GM21515 (cell line): ENCODE measurements around the gene RBM5.

Experiments
- ATAC-seq: cut with Tn5 transposase; IDR thresholded peaks from one replicate; pipeline ENCODE4 v1.9.1; 2021; ENCODE audit not compliant: unreplicated experiment

Gene RBM5

DNA sequence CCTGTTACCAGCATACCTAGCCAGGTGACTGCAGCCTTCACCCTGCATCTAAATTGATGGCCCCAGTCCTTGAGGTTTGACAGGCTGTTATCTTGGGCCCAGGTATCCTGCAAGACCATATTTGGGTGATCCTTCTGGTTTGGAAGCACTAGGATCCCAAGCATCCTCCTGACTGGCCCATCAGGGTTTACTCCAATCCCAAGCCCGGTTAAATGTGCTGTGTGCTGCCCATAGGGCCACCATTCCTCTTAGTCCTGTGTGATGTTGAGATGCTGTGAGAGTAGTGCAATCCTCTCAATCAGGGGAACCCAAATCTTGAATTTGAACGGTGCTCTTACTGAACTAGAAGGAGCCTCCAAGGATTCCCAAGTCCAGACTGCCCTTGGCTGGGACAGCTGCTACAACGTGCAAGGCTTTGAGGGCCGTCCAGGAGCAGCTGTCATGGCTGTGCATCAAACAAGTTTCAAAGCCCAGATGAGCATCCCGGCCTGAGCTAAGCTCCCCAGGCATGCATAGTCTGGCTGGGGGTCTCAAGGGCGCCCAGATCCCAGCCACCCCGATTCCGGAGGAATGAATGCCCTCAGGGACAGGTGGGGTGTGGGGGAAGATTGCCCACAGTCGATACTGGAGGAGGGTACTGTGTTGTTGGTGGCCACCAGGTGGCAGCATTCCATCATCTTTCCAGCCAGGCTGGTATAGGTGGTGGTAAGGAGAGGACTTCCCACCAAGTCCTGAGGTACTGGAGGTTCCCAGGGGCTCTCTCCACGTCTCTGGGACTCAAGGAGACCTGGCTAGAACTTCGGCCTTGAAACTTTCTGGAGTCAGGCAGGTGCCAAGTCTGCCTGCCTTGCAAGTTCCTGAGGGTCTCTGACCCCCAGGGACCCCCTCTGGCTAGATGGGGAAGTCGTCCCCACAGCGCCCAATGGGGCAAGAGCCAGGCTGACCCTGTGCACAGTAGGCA, 32.6 kb downstream of the RBM5 start:
- no peak for ATAC-seq

DNA sequence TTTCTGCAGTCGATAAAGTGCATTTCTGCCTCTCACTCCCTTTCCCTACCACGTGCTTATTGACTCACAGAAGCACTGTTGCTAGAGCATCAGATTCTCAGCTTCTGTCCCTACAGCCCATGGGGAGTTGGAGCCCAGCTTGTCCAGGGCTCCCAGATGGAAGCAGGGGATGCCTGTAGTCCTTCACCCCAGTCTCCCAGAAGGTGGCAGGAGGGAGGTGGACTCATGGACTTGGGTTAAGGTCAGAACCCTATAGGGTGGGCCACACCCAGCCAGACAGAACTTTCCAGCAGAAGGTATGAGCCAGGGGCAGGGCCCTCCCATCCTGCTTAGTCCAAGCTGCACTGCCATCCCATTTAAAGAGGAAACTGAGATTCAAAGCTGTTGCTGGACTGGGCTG, 33.4 kb downstream of the RBM5 start:
- no peak for ATAC-seq

GRCh38 chr3:50122661-50123391, 34.1 kb downstream of the RBM5 start:
- no peak for ATAC-seq

GRCh38 chr3:50123394-50124051, 34.8 kb downstream of the RBM5 start:
- no peak for ATAC-seq

DNA sequence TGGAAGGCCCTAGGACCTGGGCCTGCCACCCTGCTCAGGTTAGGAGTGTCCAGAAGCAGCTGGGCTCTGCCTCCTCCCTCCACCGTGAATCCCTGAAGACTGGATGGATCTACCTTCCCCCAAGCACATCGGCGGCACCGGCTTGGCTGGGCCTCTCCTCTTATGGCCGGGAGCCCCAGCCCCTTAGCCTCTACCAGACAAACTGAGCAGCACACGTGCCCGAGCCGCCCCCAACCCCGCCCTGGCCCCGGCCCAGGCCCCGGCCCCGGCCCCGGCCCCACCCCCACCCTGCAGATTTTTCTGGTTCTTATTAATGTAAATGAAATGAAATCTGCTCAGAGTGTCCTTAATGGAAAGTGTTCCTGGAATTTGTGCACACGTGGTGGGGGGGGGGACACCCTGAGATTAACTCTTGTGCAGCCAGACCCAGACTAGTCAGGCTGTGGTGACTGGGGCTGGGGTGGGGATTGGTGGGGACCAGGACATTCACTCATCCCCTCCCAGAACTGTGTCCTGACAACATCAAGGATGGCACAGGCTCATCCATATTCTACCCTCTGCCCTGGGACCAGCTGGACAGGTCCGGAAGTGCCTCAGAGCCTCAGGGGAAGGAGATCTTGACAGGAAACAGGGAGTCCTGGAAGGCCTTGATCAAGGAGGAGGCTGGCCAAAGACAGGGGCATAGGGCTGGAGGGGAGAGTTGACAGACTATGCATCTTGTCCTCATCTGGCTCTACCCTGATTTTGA, 35.5 kb downstream of the RBM5 start:
- ATAC-seq, result no peak

DNA sequence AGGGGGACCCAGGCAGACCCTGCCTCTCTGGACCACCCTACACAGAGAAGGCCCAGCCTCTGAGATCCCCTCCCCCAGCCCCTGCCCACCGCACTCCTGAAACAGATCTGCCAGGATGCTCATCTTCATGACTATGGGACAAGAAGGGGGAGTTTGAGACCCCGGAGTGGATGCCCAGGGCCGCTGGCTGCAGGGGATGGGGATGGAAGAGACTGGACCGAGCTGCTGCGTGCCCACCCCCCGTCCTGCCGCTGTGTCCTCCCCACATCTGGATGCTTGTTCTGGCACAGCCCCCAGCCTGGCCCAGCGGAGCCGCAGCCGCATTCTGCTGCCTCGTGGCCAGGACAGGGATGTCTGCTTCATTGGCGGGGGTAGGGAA, 36.1 kb downstream of the RBM5 start:
- ATAC-seq, result no peak

DNA sequence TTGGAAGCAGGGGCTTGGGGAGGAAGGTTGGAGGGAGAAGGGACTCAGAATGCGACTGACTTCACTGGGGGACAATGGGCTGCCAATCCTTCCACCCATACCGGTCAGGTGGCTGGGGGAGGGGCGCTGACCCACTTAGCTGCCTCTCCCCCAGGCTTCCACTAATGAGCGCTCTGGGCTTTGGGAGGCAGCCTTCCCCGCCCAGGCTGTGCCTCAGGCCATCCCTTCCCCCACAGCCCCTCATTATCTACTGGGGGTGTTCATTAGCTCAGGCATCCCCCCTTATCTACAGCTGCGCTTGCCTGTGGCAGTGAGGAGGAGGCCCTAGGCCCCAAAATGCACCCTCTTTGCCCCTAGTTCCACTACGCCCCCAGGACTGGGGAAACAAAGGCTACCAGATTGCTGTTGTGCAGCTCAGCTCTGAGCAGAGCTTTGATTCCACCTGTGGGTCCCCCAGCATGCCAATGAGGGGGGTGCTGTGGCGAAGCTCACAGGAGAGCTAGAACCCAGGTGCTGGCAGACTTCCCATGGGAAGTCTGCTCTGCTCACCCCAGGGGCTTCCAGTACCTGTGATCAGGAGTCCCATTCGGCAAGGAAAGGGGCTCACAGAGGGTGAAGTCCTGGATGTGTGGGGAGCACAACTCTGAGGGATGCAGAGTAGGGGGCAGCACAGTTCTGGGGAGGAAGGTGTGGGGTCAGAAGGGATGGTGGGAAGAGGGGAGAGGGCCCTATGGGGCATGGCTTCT, 37.0 kb downstream of the RBM5 start:
- ATAC-seq, result no peak

DNA sequence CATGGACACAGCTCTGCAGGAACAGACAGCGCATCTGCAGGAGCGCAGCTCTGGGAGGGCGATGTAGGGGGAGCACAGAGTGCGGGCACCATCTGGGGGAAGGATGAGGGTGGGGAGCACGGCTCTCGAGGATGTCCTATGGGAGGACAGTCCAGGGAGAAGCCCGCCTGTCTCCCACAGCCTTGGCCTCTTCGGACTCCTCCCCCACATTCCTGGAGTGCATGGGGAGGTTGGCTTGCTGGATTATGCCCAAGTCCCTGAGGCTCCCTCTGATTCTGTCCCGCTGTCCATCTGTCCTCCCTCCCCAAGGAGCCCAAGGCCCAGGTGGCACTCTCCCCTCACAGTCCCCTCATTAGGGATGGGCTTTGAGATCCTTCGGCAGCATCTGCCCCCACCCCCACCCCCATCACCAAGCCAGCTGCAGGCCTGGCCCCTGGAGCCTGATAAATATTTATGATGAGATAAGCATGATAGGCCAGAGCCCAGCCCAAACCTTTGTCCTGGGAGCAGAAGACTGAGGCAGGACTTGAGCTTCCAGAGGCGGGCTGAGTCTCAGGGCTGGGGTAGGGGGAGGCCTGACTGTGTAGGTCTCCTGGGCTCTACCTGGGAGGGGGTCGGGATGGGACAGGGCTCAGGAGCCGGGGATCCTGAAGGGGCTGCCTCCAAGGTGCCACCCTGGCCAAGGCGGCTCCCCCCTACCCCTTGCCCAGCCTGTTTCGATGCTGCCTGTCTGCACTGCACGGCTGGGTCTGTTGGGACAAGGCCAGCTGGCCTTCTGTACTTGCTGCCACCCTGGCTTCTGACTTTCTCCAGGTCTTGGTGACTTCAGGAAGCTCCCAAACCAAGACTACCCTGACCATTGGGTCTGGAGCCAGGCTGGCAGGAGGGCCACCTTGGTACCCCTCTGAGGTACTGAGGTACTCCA, 37.8 kb downstream of the RBM5 start:
- ATAC-seq, result no peak

DNA sequence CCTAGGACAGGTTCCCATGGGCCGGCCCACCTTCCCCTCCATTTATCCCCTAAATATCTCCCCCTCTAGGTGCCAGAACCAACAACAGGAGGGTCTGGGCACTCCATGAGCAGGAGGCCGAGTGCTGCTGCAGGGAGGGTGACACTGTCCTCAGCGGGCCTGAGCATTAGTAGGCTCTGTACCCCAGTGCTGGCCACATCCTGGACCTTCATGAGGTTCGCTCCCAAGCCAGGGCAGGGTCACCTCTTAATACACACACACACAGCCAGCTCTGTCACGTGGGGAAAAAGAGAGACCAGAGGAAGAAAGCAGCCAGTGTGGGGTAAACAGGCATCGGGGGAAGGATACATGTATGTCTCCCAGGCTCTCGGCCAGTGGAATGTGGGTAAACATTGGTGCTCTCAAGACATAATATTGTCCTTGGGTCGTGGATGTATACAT, 38.6 kb downstream of the RBM5 start:
- ATAC-seq, result no peak

DNA sequence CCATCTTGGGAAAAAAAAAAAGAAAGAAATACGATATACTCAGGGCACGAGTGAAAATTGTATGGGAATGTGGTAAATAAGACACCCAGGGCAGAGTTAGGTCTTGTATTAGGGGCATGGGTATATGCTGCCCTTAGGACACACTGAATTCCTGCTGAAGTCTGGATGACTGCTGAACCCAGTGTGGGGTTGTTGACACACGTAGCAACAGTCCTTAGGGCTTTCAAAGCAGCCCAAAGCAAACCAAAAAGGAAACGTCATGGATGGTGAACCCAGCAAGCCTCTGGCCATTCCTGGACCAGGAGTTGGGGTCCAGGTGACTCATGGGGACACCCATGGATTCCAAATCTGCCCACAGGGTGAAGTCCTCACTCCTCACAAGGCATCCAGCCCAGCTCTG, 39.3 kb downstream of the RBM5 start:
- ATAC-seq, result no peak

DNA sequence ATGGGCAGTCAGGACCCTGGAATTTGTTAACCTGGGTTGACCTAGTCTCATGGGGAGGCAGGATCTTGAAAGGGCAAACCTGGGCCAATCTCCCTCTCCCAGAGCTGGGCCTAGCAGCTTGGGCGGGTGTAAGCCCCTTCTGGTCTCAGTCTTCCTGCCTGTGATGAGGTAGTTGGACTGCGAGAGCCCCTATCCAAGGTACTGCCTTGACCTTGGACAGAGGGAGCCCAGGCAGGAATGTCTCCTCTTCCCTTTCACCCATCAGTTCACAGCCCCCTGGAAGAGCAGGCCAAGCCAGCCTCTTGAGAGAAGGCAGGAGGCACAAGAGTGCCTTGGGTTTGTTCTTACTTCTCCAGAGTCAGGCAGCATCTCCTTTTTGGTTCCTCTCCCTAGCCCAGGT, 41.7 kb downstream of the RBM5 start:
- no peak for ATAC-seq

DNA sequence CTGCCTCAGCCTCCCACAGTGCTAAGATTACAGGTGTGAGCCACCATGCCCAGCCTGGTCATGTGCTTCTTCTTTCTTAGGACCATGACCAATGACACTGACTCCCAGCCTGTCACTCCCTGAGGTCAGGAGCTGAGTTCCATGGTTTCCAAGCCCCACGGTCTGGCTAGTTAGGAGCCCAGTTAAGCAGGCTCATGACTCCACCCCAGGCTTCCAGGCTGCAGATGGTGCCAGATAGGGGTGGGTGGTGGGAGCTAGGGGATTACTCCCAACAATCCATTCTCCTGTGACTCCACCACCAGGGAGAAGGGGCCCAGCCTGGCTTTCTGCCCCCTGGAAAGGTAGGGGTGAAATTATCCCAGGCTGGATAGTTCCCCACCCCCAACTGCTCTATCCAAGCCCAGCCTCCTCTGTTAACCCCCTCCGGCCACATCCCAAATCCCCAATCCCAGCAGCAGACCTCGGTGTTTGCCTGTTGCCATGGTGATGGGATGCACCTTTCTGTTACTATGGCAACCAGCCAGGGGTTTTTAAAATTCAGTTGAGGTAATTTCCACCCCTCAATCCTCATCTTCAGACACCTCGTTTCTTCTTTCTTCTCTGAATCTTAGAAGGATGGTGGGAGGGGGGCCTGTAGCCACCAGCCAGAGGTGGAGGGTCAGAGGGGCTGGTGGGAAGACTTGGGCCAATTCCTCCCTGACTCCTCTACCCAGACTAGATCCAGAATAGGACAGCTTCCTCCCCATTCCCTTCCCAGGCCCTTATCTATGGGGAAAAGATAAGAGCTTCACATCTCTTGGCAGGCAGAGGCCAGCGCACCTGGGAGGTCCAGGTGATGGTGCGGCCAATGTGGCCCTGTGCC, 43.9 kb downstream of the RBM5 start:
- no peak for ATAC-seq

- ATAC-seq, result no peak
These were observed 44.5 kb downstream of the RBM5 start for GRCh38 chr3:50133283-50133615.

DNA sequence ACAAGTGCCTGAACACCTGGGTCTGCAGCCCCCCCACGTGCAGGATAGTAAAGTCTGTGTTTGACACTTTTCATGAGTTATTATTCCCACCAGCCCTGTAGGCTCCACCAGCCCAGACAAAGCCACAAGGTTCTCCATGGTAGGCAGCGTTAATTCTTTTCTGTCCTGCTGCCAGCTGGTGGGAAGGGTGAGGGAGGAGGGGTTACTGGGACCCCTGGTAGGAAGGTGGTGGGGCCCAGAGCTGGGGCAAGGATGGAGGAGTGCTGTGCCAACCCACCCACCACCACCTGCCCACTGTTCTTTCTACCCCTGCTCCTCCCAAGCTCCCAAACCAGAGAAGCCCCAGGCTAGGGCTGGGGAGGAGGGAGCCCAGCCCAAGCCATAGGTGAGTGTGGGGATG, 45.6 kb downstream of the RBM5 start:
- no peak for ATAC-seq

DNA sequence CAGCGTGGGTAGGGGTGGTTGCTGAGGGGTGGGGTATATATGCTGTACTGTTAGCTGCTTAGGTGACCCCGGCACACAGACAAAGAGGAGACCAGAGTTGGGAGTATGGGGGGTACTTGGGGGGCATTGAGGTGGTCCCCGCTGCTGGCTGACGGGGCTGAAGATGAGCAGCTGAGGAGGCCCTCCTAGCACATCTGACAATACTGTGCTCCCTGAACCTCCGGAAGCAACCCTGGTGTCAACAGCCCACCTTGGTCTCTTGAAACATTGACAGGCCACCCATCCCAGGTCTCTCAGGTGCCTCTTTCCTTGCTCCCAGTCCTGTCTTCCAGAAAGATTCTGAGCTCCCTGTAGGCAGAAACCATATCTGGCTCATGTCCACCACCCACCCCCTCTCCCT, 47.2 kb downstream of the RBM5 start:
- ATAC-seq, result no peak

DNA sequence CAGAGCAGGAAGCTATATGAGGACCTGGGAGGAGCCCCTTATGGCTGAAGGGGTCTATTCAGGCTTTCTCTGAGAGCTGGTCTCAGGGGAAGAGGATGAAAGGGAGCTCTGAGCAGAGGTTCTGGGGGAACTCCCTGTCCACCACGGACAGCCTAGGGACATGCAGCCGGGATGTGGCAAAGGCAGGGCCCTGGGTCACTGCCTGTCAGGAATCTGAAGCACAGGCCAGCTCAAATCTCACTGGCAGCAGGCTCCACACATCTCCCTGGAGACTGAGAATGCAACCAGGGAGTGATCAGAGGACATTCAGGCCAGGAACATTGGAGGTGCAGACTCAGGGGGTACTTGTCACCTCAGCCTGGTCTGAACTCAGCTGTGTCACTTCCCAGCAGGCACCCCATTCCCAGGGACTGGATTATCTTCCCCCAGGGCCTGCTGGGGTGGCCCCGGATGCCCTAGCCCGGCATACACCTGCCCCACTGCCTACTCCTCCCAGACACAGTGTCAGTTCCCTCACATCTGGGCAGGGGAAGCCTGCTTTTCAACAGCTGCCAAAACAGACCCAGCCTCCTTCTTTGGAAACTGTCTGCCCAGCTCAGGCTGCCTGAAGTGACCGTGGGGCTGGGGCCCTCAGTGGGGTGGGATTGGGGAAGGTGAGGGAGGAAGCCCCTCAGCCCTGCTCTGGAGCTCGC, 48.1 kb downstream of the RBM5 start:
- ATAC-seq, result no peak

DNA sequence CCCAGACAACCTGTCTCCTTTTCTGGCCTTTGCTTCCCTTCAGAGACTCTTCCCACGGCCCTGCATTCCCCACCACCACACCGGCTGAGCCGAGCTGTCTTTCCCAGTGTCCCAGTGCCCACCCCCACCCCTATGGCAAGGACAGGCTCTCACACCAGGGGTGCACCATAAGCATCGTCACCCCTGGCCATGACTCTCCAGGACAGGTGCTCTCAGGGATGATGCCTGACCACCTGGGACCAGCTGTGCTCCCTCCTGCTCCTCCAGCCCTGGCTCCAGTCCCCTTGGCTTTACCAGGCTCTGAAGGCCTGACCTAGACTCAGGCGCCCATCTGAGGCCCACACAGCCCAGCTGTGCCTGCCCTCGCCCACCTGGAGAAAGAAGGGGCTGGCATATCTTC, 48.8 kb downstream of the RBM5 start:
- no peak for ATAC-seq
